Esophagus (tissue), 2 donors: ENCODE data around the gene PVALEF. TPM values are rescaled to one million over a fixed set of nuclear protein-coding genes. Genes with fewer than 3 reads are reported as not detected.

ENCODE experiments used
- H3K27ac ChIP-seq, 2 donors: one replicate each; pipeline ENCODE4 v1.5.1; 2013; ENCODE audit warnings: low read depth in 2 of 2, mild to moderate bottlenecking in 2 of 2, inconsistent platforms in 1 of 2, low read length in 1 of 2, moderate library complexity in 1 of 2
- H3K27me3 ChIP-seq, 2 donors: one replicate each; pipeline ENCODE4 v1.6.1; 2013; ENCODE audit warnings: low read length in 2 of 2, control low read depth in 1 of 2, mild to moderate bottlenecking in 1 of 2; ENCODE audit not compliant: insufficient read depth in 2 of 2, control insufficient read depth in 1 of 2
- H3K36me3 ChIP-seq, 2 donors: one replicate each; pipeline ENCODE4 v1.6.1; 2013; ENCODE audit warnings: low read length in 1 of 2; ENCODE audit not compliant: control insufficient read depth in 2 of 2, insufficient read depth in 2 of 2
- H3K4me1 ChIP-seq, 2 donors: one replicate each; pipeline ENCODE4 v1.6.1; 2013; ENCODE audit warnings: low read length in 1 of 2; ENCODE audit not compliant: control insufficient read depth in 2 of 2, insufficient read depth in 2 of 2
- H3K4me3 ChIP-seq, 2 donors: one replicate each; pipeline ENCODE4 v1.5.1; 2013; ENCODE audit warnings: low read length in 2 of 2, mild to moderate bottlenecking in 2 of 2, low read depth in 1 of 2, moderate library complexity in 1 of 2
- H3K9me3 ChIP-seq, 2 donors: one replicate each; pipeline ENCODE4 v1.6.1; 2013; ENCODE audit warnings: mild to moderate bottlenecking in 2 of 2, low read depth in 1 of 2, low read length in 1 of 2, moderate library complexity in 1 of 2; ENCODE audit not compliant: control insufficient read depth in 2 of 2, insufficient read depth in 1 of 2
- WGBS, 2 donors: extraction: QIAGEN DNeasy Blood & Tissue Kit; methylation state at CpG; one replicate each; pipeline ENCODE4 v1.1.7; 2013; 5-methylcytosine and 5-hydroxymethylcytosine counted together
- polyA plus RNA-seq, 2 donors: library from polyadenylated mRNA; stranded (reverse); fragments of 200-250 nt; gene quantifications; one replicate each; pipeline ENCODE4 v1.2.3, GENCODE V29; 2013
- donor health status: healthy with polysubstance abuse.
- donor health status: Bipolar disorder and iron deficiency.

The PVALEF gene
- polyA plus RNA-seq, 2 donors, result not detected

- no peak overlapping the region for H3K27ac ChIP-seq
- no peaks in the 10 kb centered on the region for H3K27me3 ChIP-seq
- H3K4me1 ChIP-seq, result peaks cover 0 to 2% of the 10 kb centered on the region in 2 donors
- no peaks in the 10 kb centered on the region for H3K36me3 ChIP-seq
- no peak overlapping the region for H3K4me3 ChIP-seq
- H3K9me3 ChIP-seq, result no peaks in the 10 kb centered on the region
- 90 to 92% methylated on average over 12 of the region's 12 CpGs for WGBS, 2 donors
Measured at GRCh38 chr17:81206657-81207056, 41.4 kb downstream of the PVALEF start.

- H3K4me1 ChIP-seq, result peaks cover 0 to 2% of the 10 kb centered on the region in 2 donors
- no peaks in the 10 kb centered on the region for H3K9me3 ChIP-seq
- H3K27ac ChIP-seq, result no peak overlapping the region
- 86 to 91% methylated on average over 21 of the region's 21 CpGs for WGBS, 2 donors
- no peaks in the 10 kb centered on the region for H3K27me3 ChIP-seq
- H3K4me3 ChIP-seq, result no peak overlapping the region
- no peaks in the 10 kb centered on the region for H3K36me3 ChIP-seq
Measured at GRCh38 chr17:81207610-81208581, 42.6 kb downstream of the PVALEF start.

GRCh38 chr17:81208651-81209050 lies 43.3 kb downstream of the PVALEF start:
- H3K36me3 ChIP-seq, result no peaks in the 10 kb centered on the region
- H3K4me1 ChIP-seq, result peaks cover 0 to 2% of the 10 kb centered on the region in 2 donors
- H3K27ac ChIP-seq, result no peak overlapping the region
- H3K9me3 ChIP-seq, result no peaks in the 10 kb centered on the region
- no peaks in the 10 kb centered on the region for H3K27me3 ChIP-seq
- WGBS, 2 donors, result 95 to 96% methylated on average over 10 of the region's 10 CpGs
- H3K4me3 ChIP-seq, result no peak overlapping the region

GRCh38 chr17:81209141-81209540 lies 43.8 kb downstream of the PVALEF start:
- H3K4me1 ChIP-seq, result peaks cover 0 to 2% of the 10 kb centered on the region in 2 donors
- no peaks in the 10 kb centered on the region for H3K9me3 ChIP-seq
- H3K36me3 ChIP-seq, result no peaks in the 10 kb centered on the region
- 95 to 98% methylated on average over 11 to 16 of the region's 16 CpGs for WGBS, 2 donors
- no peak overlapping the region for H3K4me3 ChIP-seq
- H3K27ac ChIP-seq, result no peak overlapping the region
- H3K27me3 ChIP-seq, result no peaks in the 10 kb centered on the region

GRCh38 chr17:81210466-81210865 lies 45.2 kb downstream of the PVALEF start:
- 78 to 86% methylated on average over 10 of the region's 10 CpGs for WGBS, 2 donors
- no peak overlapping the region for H3K27ac ChIP-seq
- no peaks in the 10 kb centered on the region for H3K4me1 ChIP-seq
- no peaks in the 10 kb centered on the region for H3K36me3 ChIP-seq
- no peaks in the 10 kb centered on the region for H3K27me3 ChIP-seq
- no peak overlapping the region for H3K4me3 ChIP-seq
- no peaks in the 10 kb centered on the region for H3K9me3 ChIP-seq

GRCh38 chr17:81210868-81211267 lies 45.6 kb downstream of the PVALEF start:
- H3K9me3 ChIP-seq, result no peaks in the 10 kb centered on the region
- WGBS, 2 donors, result 76 to 77% methylated on average over 14 of the region's 14 CpGs
- H3K36me3 ChIP-seq, result no peaks in the 10 kb centered on the region
- H3K4me1 ChIP-seq, result no peaks in the 10 kb centered on the region
- no peak overlapping the region for H3K4me3 ChIP-seq
- no peaks in the 10 kb centered on the region for H3K27me3 ChIP-seq
- H3K27ac ChIP-seq, result no peak overlapping the region

GRCh38 chr17:81212365-81212764 lies 47.1 kb downstream of the PVALEF start:
- WGBS, 2 donors, result 91 to 93% methylated on average over 9 of the region's 9 CpGs
- H3K9me3 ChIP-seq, result no peaks in the 10 kb centered on the region

GRCh38 chr17:81213978-81214377 lies 48.7 kb downstream of the PVALEF start:
- Histone ChIP-seq H3K27ac (no peak overlapping the region), H3K9me3 (no peaks in the 10 kb centered on the region), H3K36me3 (no peaks in the 10 kb centered on the region), H3K4me3 (no peak overlapping the region), H3K27me3 (no peaks in the 10 kb centered on the region), H3K4me1 (no peaks in the 10 kb centered on the region)
- WGBS, 2 donors, result 96% methylated on average over 8 of the region's 8 CpGs

More at GRCh38 chr17:81212365-81212764, 47.1 kb downstream of the PVALEF start:
- no peaks in the 10 kb centered on the region for H3K27me3 ChIP-seq
- H3K4me3 ChIP-seq, result no peak overlapping the region
- no peaks in the 10 kb centered on the region for H3K36me3 ChIP-seq
- H3K4me1 ChIP-seq, result no peaks in the 10 kb centered on the region
- H3K27ac ChIP-seq, result no peak overlapping the region

GRCh38 chr17:81217491-81217890 lies 52.2 kb downstream of the PVALEF start:
- Histone ChIP-seq H3K27ac (no peak overlapping the region), H3K4me1 (peaks cover 6 to 15% of the 10 kb centered on the region in 2 donors), H3K4me3 (no peak overlapping the region), H3K36me3 (peaks cover 0 to 2% of the 10 kb centered on the region in 2 donors), H3K27me3 (no peaks in the 10 kb centered on the region), H3K9me3 (no peaks in the 10 kb centered on the region)
- WGBS, 2 donors, result 93 to 94% methylated on average over 18 of the region's 18 CpGs

- 89 to 90% methylated on average over 13 of the region's 13 CpGs for WGBS, 2 donors
- Histone ChIP-seq H3K4me1 (peaks cover 6 to 19% of the 10 kb centered on the region in 2 donors), H3K9me3 (no peaks in the 10 kb centered on the region), H3K4me3 (no peak overlapping the region), H3K27ac (no peak overlapping the region), H3K36me3 (peaks cover 0 to 2% of the 10 kb centered on the region in 2 donors), H3K27me3 (no peaks in the 10 kb centered on the region)
Measured at GRCh38 chr17:81218459-81218858, 53.2 kb downstream of the PVALEF start.
